CD4-positive, alpha-beta memory T cell (primary cell): ENCODE measurements around the gene TERB2. TPM values are rescaled to one million over a fixed set of nuclear protein-coding genes. Genes with fewer than 3 reads are reported as not detected.
"Not testable (repeated sequence)": the region's sequence is repeated elsewhere in the genome, so short reads cannot be mapped to it uniquely, and the experiment has no call there.

Experiments used
- CTCF ChIA-PET: fragments of 350-600 bp; sonication (Branson Sonifier 250); formaldehyde crosslinking; loops from one replicate; lab custom pipeline; 2021; ENCODE audit warnings: inconsistent platforms; ENCODE audit not compliant: partially characterized antibody; lab: Charles Lee
- POLR2A ChIA-PET: fragments of 350-600 bp; sonication (Branson Sonifier 250); formaldehyde crosslinking; loops from one replicate; lab custom pipeline; 2021; ENCODE audit not compliant: partially characterized antibody; lab: Charles Lee
- DNase-seq, 5 donors: peaks; one replicate each; pipeline versions ENCODE4 v3.0.0 to v3.0.0-alpha.2; 2020 to 2022; ENCODE audit warnings: mixed read lengths in 1 of 5
- H3K27ac ChIP-seq: one replicate; pipeline ENCODE4 v1.7.0; 2013; ENCODE audit warnings: low read depth, low read length
- H3K27me3 ChIP-seq: 2 replicates; pipeline ENCODE4 v1.7.0; 2013; ENCODE audit warnings: mild to moderate bottlenecking, low read length, moderate library complexity; ENCODE audit not compliant: insufficient read depth
- H3K36me3 ChIP-seq: 2 replicates; pipeline ENCODE4 v1.7.0; 2013; ENCODE audit warnings: mild to moderate bottlenecking, low read length, moderate library complexity; ENCODE audit not compliant: insufficient read depth
- H3K4me1 ChIP-seq: 2 replicates; pipeline ENCODE4 v1.7.0; 2013; ENCODE audit warnings: mild to moderate bottlenecking, low read length, moderate library complexity; ENCODE audit not compliant: insufficient read depth
- H3K4me3 ChIP-seq, 2 donors: one replicate each; pipeline ENCODE4 v1.7.0; 2013; ENCODE audit warnings: low read length in 2 of 2, mild to moderate bottlenecking in 1 of 2
- H3K9me3 ChIP-seq, 2 donors: one replicate each; pipeline ENCODE4 v1.7.0; 2013; ENCODE audit warnings: low read length in 2 of 2, control low read depth in 1 of 2; ENCODE audit not compliant: control insufficient read depth in 1 of 2
- H3K27ac Mint-ChIP-seq, 7 donors: one replicate each; pipeline ENCODE4 v1.8.0; 2020 to 2021; ENCODE audit warnings: mixed read lengths in 7 of 7, mild to moderate bottlenecking in 6 of 7, inconsistent platforms in 3 of 7, moderate library complexity in 3 of 7
- H3K27me3 Mint-ChIP-seq, 2 donors: one replicate each; pipeline ENCODE4 v1.8.0; 2020 to 2021; ENCODE audit warnings: mixed read lengths in 2 of 2
- H3K36me3 Mint-ChIP-seq, 2 donors: one replicate each; pipeline ENCODE4 v1.8.0; 2020 to 2021; ENCODE audit warnings: mixed read lengths in 2 of 2, inconsistent platforms in 1 of 2, mild to moderate bottlenecking in 1 of 2
- H3K4me1 Mint-ChIP-seq, 4 donors: one replicate each; pipeline ENCODE4 v1.8.0; 2020 to 2021; ENCODE audit warnings: mixed read lengths in 4 of 4, mild to moderate bottlenecking in 1 of 4
- H3K4me3 Mint-ChIP-seq, 8 donors: one replicate each; pipeline ENCODE4 v1.8.0; 2020 to 2021; ENCODE audit warnings: mixed read lengths in 8 of 8, mild to moderate bottlenecking in 7 of 8, moderate library complexity in 6 of 8, inconsistent platforms in 3 of 8
- H3K9me3 Mint-ChIP-seq, 8 donors: one replicate each; pipeline ENCODE4 v1.8.0; 2020 to 2021; ENCODE audit warnings: mixed read lengths in 8 of 8, mild to moderate bottlenecking in 5 of 8, inconsistent platforms in 3 of 8, moderate library complexity in 1 of 8
- intact Hi-C: fragments of 100-400 bp; cut with micrococcal nuclease; formaldehyde crosslinking; loops from one replicate; pipeline ENCODE4 v1.15.1; 2023
- polyA plus RNA-seq, 2 donors: library from polyadenylated mRNA; unstranded; fragments of 300-500 nt; fragmentation: Illumina TruSeq; gene quantifications; one replicate each; pipeline ENCODE4 v1.2.3, GENCODE V29; 2021
- total RNA-seq, 2 experiments: library from RNA; stranded (reverse); gene quantifications; one replicate each; pipeline ENCODE4 v1.2.3, GENCODE V29; 2021

TERB2 gene, protein sequence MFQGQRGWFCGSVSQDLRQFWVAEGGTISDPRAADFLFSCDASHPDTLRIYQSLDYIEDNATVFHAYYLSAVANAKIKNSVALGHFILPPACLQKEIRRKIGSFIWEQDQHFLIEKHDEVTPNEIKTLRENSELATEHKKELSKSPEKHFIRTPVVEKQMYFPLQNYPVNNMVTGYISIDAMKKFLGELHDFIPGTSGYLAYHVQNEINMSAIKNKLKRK
- not detected for total RNA-seq
- not detected for polyA plus RNA-seq

DNA sequence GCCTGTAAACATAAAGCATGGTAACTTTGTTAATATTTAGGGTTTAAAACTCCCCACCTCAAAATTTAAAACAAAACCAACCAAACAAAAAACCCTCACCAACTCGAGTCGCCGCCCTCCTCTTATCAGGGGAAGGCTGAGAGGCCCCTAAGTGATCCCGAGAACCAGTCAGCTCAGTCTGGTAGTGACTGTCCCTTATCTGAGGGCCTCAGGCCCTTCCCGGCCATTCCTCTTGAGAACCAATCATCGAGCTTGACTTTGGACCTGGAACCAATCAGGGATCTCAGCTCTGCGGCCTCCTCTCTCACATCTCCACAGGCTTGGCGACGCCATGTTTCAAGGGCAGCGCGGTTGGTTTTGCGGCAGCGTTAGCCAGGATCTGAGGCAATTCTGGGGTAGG, at the start of gene TERB2:
Gene TERB2 (plus strand): TSS at position 300 of the 400 bp plus-strand sequence. CDS start 32 bp downstream, at position 332.
- intact Hi-C loops, result no loop called here
- Histone ChIP-seq H3K4me1 (no peaks in the 10 kb centered on the region), H3K36me3 (no peaks in the 10 kb centered on the region), H3K27me3 (no peaks in the 10 kb centered on the region), H3K27ac (no peak within 1 kb of the TSS), H3K4me3 (no peak within 1 kb of the TSS), H3K9me3 (no peaks in the 10 kb centered on the region)
- POLR2A ChIA-PET, result no interaction called here
- no peak within 1 kb of the TSS for H3K27ac Mint-ChIP-seq
- peaks cover 2 to 5% of the 10 kb centered on the region in 2 donors for H3K27me3 Mint-ChIP-seq
- H3K9me3 Mint-ChIP-seq, result no peaks in the 10 kb centered on the region
- CTCF ChIA-PET, result no interaction called here
- DNase-seq, result peak in 1 of 5 donors; percentile 29
- no peaks in the 10 kb centered on the region for H3K36me3 Mint-ChIP-seq
- no peaks in the 10 kb centered on the region for H3K4me1 Mint-ChIP-seq
- no peak within 1 kb of the TSS for H3K4me3 Mint-ChIP-seq

GRCh38 chr15:44909423-44909822, 47.1 kb upstream of the TERB2 start:
- Histone ChIP-seq H3K4me3 (no peak overlapping the region), H3K27me3 (no peaks in the 10 kb centered on the region), H3K27ac (no peak overlapping the region), H3K9me3 (no peaks in the 10 kb centered on the region), H3K36me3 (no peaks in the 10 kb centered on the region), H3K4me1 (no peaks in the 10 kb centered on the region)
- H3K27ac Mint-ChIP-seq, result no peak overlapping the region
- no peak overlapping the region for H3K4me3 Mint-ChIP-seq
- no peaks in the 10 kb centered on the region for H3K27me3 Mint-ChIP-seq
- no peaks in the 10 kb centered on the region for H3K36me3 Mint-ChIP-seq
- ChIA-PET CTCF (no interaction called here), POLR2A (no interaction called here)
- peaks cover 0 to 10% (median 6%) of the 10 kb centered on the region in 4 donors for H3K4me1 Mint-ChIP-seq
- H3K9me3 Mint-ChIP-seq, result peaks cover 0 to 2% (median 0%) of the 10 kb centered on the region in 8 donors
- intact Hi-C loops, result no loop called here
- no peak for DNase-seq

DNA sequence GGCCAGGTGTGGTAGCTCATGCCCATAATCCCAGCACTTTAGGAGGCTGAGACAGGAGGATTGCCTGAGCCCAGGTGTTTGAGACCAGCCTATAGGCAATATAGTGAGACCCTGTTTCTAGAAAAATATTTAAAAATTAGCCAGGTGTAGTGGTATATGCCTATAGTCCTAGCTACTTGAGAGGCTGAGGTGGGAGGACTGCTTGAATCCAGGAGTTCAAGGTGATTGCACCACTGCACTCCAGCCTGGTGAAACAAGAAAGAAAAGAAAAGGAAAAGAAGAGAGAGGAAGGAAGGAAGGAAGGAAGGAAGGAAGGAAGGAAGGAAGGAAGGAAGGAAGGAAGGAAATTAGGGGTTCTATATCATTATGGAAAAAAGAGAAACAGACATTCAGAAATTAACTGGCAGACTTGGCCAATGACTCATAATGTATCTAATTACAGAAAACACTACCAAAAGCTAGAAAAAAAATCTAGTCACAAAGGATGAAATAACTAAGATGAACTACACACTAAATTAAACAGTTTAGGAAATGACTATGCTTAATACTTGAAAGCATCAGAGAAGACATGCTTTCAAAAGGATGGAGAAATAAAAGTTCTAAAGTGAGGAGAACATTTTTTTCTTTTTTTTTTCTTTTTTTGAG, 45.4 kb upstream of the TERB2 start:
- Mint-ChIP-seq H3K27me3 (no peaks in the 10 kb centered on the region), H3K4me1 (peaks cover 0 to 4% (median under 1%) of the 10 kb centered on the region in 4 donors), H3K36me3 (no peaks in the 10 kb centered on the region), H3K9me3 (peaks cover 0 to 2% (median 0%) of the 10 kb centered on the region in 8 donors), H3K27ac (peak overlapping the region in 1 of 7 donors; percentile 57), H3K4me3 (peak overlapping the region in 2 of 8 donors; percentile 20 to 53)
- Histone ChIP-seq H3K4me1 (no peaks in the 10 kb centered on the region), H3K9me3 (no peaks in the 10 kb centered on the region), H3K27ac (no peak overlapping the region), H3K27me3 (no peaks in the 10 kb centered on the region), H3K4me3 (no peak overlapping the region), H3K36me3 (no peaks in the 10 kb centered on the region)
- no peak for DNase-seq
- ChIA-PET CTCF (no interaction called here), POLR2A (no interaction called here)
- intact Hi-C loops, result no loop called here

DNA sequence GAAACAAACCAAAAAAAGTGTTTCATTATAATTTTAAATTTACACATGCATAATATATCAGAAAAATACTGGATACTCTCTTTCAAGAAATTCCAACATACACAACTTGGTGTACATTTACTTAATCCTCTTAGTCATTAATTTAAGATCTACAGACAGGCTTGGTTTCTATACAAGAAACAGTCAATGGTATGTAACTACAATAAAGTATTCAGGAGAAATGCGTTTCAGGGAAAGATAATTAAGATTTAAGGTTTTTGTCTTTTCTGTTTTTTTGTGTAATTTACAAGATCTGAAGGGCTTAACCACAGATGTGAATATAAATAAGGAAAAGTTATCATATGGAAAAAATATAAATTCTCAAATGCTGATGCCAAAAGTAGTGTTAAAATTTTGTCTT, 44.3 kb upstream of the TERB2 start:
- DNase-seq, CTCF ChIA-PET, H3K27me3 ChIP-seq, H3K36me3 ChIP-seq, intact Hi-C loops, POLR2A ChIA-PET, H3K27ac Mint-ChIP-seq, H3K27me3 Mint-ChIP-seq, H3K4me3 ChIP-seq, H3K4me1 ChIP-seq, H3K27ac ChIP-seq, H3K36me3 Mint-ChIP-seq, H3K4me3 Mint-ChIP-seq, H3K4me1 Mint-ChIP-seq, H3K9me3 Mint-ChIP-seq, H3K9me3 ChIP-seq: not testable (repeated sequence)

DNA sequence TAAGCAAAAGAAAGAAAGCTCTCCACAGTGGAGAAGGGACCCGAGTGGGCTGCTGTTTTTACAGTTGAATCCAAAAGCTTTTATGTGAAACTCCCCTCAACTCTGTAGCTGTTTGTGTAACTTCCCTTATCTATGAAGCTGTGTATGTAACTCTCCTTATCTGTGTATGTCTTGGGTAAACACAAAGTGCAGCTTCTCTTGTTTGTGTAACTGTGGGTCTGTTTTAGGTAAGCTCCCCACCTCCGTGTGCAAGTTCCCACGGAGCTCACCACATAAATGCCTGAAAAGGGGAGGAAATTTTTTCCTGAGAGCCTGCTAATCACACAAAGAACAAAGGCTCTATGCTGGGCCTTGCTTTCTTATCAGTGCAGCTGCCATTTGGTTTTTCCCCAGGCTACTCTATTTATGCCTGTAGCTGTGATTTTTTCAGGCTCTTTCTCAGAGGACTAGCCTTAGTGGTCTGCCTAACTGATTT, 43.5 kb upstream of the TERB2 start:
- H3K27me3 Mint-ChIP-seq, H3K27me3 ChIP-seq, H3K27ac Mint-ChIP-seq, H3K9me3 ChIP-seq, H3K36me3 ChIP-seq, DNase-seq, H3K4me1 Mint-ChIP-seq, POLR2A ChIA-PET, intact Hi-C loops, H3K36me3 Mint-ChIP-seq, H3K9me3 Mint-ChIP-seq, H3K4me3 Mint-ChIP-seq, H3K4me1 ChIP-seq, H3K4me3 ChIP-seq, H3K27ac ChIP-seq: not testable (repeated sequence)
- CTCF ChIA-PET, result interaction anchor here (1.0 kb wide), 1 partner anchor 24 kb away, joined by 3 read pairs; no protein-coding TSS in a partner anchor

DNA sequence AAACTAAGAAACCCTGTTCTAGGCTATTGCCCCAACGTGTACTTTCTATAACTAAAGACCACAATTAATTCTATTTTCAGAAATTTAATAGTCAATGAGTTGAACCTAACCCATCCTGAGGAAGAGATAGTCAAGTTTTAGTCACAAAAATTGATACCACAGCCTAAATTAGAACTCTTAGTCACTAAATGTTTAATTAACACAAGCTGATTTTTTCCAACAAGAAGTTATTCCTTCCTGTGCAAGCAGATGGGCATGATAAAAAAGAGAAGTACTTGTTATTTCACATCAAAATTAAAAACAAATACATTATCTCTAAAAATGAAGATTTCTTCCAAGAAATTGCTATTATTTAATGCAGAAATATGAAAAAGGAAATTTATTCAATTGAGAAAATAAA, 38.4 kb upstream of the TERB2 start:
- ChIA-PET CTCF (no interaction called here), POLR2A (no interaction called here)
- H3K4me1 ChIP-seq, result no peaks in the 10 kb centered on the region
- H3K27ac Mint-ChIP-seq, result no peak overlapping the region
- no peaks in the 10 kb centered on the region for H3K27me3 Mint-ChIP-seq
- no peak overlapping the region for H3K27ac ChIP-seq
- H3K9me3 ChIP-seq, result no peaks in the 10 kb centered on the region
- H3K36me3 Mint-ChIP-seq, result no peaks in the 10 kb centered on the region
- no peaks in the 10 kb centered on the region for H3K36me3 ChIP-seq
- H3K27me3 ChIP-seq, result no peaks in the 10 kb centered on the region
- intact Hi-C loops, result no loop called here
- DNase-seq, result no peak
- no peak overlapping the region for H3K4me3 ChIP-seq
- no peaks in the 10 kb centered on the region for H3K9me3 Mint-ChIP-seq
- no peaks in the 10 kb centered on the region for H3K4me1 Mint-ChIP-seq
- no peak overlapping the region for H3K4me3 Mint-ChIP-seq

- DNase-seq, H3K4me1 Mint-ChIP-seq, intact Hi-C loops, H3K4me3 ChIP-seq, H3K27me3 ChIP-seq, H3K27ac Mint-ChIP-seq, H3K36me3 ChIP-seq, POLR2A ChIA-PET, H3K9me3 Mint-ChIP-seq, H3K4me3 Mint-ChIP-seq, H3K9me3 ChIP-seq, H3K27ac ChIP-seq, H3K36me3 Mint-ChIP-seq, H3K4me1 ChIP-seq: not testable (repeated sequence)
- H3K27me3 Mint-ChIP-seq, result peaks cover 12 to 13% of the 10 kb centered on the region in 2 donors
- CTCF ChIA-PET, result interaction anchor here (0.6 kb wide), 1 partner anchor 353 kb away, joined by 3 read pairs; no protein-coding TSS in a partner anchor
Observed at GRCh38 chr15:44928658-44929057, 27.8 kb upstream of the TERB2 start.
